Omental fat pad (tissue), 4 donors: Measurements from ENCODE around the gene ABHD8. TPM values are rescaled to one million over a fixed set of nuclear protein-coding genes. Genes with fewer than 3 reads are reported as not detected.
A peak's percentile ranks its signal among the peaks of the same experiment; 100 is the strongest.

ENCODE experiments used
- ATAC-seq: fragments of 150-250 bp; one replicate; pipeline ENCODE4 v1.9.1; 2016; ENCODE audit warnings: mild to moderate bottlenecking, moderate library complexity; ENCODE audit not compliant: low FRiP score
- DNase-seq: peaks from one replicate; pipeline ENCODE4 v3.0.0-alpha.2; 2019; ENCODE audit warnings: low spot score
- total RNA-seq, 4 donors: library from RNA; depleted of rRNA; stranded (reverse); fragments of >200 nt; gene quantifications; one replicate each; pipeline ENCODE4 v1.1.0, GENCODE V29; 2016
- TF ChIP-seq, protein P1 (sequence below), 3 donors: fragments of 450-650 bp; IDR thresholded peaks; one replicate each; pipeline ENCODE4 v1.5.1; 2016 to 2017; ENCODE audit warnings: antibody characterized with exemption in 3 of 3, mild to moderate bottlenecking in 3 of 3, moderate library complexity in 2 of 3

Gene ABHD8
- total RNA-seq, 4 donors from 2014 or later: 6.1 to 13.2 (median 11.1) TPM

DNA sequence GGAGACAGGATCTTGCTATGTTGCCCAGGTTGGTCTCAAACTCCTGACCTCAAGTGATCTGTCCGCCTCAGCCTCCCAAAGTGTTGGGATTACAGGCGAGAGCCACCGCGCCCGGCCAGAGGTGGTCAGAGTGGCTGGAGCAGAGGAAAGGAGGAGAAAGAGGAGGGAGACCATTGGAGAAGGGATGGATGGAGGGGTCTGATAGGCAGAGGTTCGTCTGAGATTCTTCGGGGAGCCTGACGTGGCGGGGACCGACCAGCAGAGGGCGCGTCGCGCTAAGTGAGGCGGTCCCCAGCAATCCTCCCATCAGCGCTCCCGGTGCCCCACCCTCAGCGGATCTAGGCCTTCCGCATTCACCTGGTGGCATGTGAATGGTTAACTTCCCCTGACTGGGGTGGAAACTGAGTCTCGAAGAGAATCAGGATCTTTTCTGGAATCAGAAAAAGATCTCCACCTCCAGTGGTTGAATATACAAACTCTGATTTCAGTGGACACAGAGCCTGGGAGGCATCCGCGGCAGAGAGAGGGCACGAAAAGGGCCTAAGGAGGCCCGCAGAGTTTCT, 43.0 kb upstream of the ABHD8 start:
- DNase-seq: peak; percentile 78
- peak; percentile 63 for ATAC-seq
- TF ChIP-seq, protein P1, sequence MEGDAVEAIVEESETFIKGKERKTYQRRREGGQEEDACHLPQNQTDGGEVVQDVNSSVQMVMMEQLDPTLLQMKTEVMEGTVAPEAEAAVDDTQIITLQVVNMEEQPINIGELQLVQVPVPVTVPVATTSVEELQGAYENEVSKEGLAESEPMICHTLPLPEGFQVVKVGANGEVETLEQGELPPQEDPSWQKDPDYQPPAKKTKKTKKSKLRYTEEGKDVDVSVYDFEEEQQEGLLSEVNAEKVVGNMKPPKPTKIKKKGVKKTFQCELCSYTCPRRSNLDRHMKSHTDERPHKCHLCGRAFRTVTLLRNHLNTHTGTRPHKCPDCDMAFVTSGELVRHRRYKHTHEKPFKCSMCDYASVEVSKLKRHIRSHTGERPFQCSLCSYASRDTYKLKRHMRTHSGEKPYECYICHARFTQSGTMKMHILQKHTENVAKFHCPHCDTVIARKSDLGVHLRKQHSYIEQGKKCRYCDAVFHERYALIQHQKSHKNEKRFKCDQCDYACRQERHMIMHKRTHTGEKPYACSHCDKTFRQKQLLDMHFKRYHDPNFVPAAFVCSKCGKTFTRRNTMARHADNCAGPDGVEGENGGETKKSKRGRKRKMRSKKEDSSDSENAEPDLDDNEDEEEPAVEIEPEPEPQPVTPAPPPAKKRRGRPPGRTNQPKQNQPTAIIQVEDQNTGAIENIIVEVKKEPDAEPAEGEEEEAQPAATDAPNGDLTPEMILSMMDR (IDR thresholded peaks at IDR 0.05): peak in 2 of 3 donors; percentile 48 to 86

DNA sequence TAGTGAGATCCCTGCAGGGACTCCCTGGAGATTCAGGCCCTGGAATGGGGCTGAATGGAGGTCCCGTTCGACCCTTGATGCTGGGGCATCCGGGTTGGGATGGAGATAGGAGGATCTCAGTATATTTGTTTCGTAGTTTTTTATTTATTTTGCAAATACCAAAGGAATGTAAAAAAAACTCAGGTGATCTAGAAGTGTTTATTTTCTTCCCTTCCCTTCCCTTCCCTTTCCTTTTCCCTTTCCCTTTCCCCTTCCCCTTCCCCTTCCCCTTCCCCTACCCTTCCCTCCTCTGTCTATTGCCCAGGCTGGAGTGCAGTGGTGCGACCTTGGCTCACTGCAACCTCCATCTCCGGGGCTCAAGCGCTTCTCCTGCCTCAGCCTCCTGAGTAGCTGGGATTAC, 38.6 kb upstream of the ABHD8 start:
- no peak for ATAC-seq

DNA sequence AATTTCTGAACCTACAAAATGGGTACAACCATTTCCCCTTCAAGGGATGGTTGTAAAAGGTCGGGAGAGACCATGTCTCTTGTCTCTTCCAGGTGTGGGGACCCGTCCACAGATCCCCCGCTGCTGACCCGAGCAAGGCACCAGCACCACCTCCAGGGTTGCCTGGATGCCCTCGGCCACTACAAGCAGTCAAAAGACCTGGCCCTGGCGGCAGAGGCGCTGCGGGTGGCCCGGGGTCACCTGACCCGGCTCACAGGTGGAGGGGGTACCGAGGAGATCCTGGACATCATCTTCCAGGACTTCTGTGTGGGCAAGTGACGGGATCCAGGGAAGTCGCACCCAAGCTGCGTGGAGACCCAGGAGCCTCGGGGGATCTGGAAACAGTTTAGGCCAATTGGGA, 38.2 kb upstream of the ABHD8 start:
- ATAC-seq (no peak), DNase-seq (no peak)
- TF ChIP-seq, protein P1 (IDR thresholded peaks at IDR 0.05): no peak

More for the DNA sequence above, 38.6 kb upstream of the ABHD8 start:
- TF ChIP-seq, protein P1 (IDR thresholded peaks at IDR 0.05): no peak
- no peak for DNase-seq

DNA sequence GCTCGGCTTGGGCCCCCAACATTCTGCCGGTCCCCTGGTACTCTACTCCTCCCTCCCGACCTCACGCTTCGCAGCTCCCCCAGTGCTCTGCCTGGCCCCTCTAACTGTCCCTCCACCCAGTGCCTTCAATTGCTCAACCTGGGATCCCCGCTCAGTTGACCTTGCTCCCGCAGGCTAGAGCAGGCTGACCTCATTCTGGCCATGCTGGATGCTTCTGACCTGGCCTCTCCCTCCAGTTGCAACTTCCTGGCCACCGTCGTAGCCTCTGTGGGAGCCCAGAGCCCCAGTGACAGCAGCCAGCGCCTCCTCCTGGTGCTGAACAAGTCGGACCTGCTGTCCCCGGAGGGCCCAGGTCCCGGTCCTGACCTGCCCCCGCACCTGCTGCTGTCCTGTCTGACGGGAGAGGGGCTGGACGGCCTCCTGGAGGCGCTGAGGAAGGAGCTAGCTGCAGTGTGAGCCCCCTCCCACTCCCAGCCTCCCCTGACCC, 37.7 kb upstream of the ABHD8 start:
- TF ChIP-seq, protein P1 (IDR thresholded peaks at IDR 0.05): no peak
- no peak for ATAC-seq
- DNase-seq: no peak

DNA sequence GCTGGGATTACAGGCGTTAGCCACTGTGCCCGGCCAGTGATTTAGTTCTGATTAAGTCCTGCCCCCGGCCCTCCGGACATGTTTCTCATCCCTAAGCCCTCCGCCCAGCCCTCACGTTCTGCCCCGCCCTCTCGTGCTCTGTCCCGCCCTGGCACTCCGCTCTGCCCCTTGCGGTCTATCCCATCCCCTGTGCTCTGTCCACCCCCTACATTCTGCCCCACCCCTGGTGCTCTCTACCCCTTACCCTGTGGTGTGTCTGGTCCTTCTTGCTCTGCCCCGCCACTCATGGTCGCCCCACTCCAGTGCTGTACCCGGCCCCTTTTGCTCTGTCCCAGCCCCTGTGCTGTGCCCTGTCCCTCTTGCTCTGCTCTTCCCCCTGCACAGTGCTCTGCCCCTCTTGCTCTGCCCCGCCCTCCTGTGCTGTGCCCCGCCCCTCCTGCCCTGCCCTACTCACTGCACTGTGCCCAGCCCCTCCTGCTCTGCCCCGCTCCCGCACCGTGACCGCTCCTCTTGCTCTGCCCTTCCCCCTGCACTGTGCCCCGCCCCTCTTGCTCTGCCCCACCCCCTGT, 37.2 kb upstream of the ABHD8 start:
- DNase-seq (no peak), ATAC-seq (no peak)
- TF ChIP-seq, protein P1 (IDR thresholded peaks at IDR 0.05): no peak

DNA sequence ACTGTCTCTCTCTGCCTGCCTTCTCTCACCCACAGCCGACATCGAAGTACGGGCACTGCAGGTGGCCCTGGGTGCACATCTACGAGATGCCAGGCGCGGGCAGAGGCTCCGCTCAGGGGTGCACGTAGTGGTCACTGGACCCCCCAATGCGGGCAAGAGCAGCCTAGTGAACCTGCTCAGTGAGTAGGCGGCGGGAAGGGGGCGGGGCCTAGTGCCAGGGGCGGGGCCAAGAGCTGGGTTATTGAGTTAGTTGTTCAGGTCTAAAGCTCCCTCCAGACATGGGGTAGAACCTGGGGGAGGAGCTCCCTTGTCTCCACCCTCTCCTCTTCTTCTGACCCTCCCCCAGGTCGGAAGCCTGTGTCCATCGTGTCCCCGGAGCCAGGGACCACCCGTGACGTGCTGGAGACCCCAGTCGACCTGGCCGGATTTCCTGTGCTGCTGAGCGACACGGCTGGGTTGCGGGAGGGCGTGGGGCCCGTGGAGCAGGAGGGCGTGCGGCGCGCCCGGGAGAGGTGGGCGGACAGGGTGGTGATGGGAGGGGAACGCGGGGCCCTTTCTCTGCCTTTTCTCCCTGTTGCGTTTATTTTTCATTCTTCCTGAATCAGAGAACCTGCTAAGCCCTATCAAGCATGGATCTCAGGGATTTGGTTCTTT, 36.0 kb upstream of the ABHD8 start:
- DNase-seq (no peak), ATAC-seq (no peak)
- TF ChIP-seq, protein P1 (IDR thresholded peaks at IDR 0.05): no peak
